Prostate gland (tissue), 2 donors: ENCODE data around the gene TSLP. TPM values are rescaled to one million over a fixed set of nuclear protein-coding genes. Genes with fewer than 3 reads are reported as not detected.

Experiments used
- DNase-seq: peaks from one replicate; pipeline ENCODE4 v3.0.0-alpha.2; 2019; ENCODE audit warnings: low spot score
- H3K27ac ChIP-seq, 2 donors: fragments of 200-600 bp; sonication (generic); 2 replicates each; pipeline ENCODE4 v1.5.1; 2017 to 2019
- H3K27me3 ChIP-seq: fragments of 200-600 bp; sonication (generic); replicated peaks from 2 replicates; pipeline ENCODE4 v1.5.1; 2019; ENCODE audit not compliant: insufficient read depth
- H3K36me3 ChIP-seq, 2 donors: fragments of 200-600 bp; sonication (generic); 1 replicate in 1 of 2; 2 replicates in 1 of 2; pipeline versions ENCODE4 v1.5.1 to v1.8.1; 2017 to 2019
- H3K4me1 ChIP-seq: fragments of 200-600 bp; sonication (generic); replicated peaks from 2 replicates; pipeline ENCODE4 v1.5.1; 2019
- H3K4me3 ChIP-seq, 2 donors: fragments of 200-600 bp; sonication (generic); 2 replicates each; pipeline ENCODE4 v1.5.1; 2017 to 2019
- H3K9me3 ChIP-seq: fragments of 200-600 bp; sonication (generic); 2 replicates; pipeline ENCODE4 v1.5.1; 2017
- POLR2A ChIP-seq: fragments of 450-650 bp; IDR thresholded peaks from one replicate; pipeline ENCODE4 v1.6.1; 2016; ENCODE audit warnings: antibody characterized with exemption, mild to moderate bottlenecking
- POLR2AphosphoS5 ChIP-seq: sonication (generic); formaldehyde crosslinking; IDR thresholded peaks from one replicate; pipeline ENCODE4 v1.6.1; 2017; ENCODE audit warnings: antibody characterized with exemption
- WGBS: methylation state at CpG from one replicate; pipeline ENCODE4 v1.1.5; 2018; 5-methylcytosine and 5-hydroxymethylcytosine counted together
- intact Hi-C: fragments of 100-400 bp; cut with DNase I; formaldehyde crosslinking; loops from one replicate; pipeline ENCODE4 v1.14.2; 2022
- total RNA-seq, 2 donors: library from RNA; depleted of rRNA; stranded (reverse); fragments of >200 nt; gene quantifications; one replicate each; pipeline ENCODE4 v1.1.0, GENCODE V29; 2016
- TF ChIP-seq, protein P1 (sequence below), 4 experiments: fragments of 200-600 bp in 2 of 4; fragments of 450-650 bp in 2 of 4; sonication (generic) in 2 of 4; IDR thresholded peaks; 1 replicate in 3 of 4; 2 replicates in 1 of 4; pipeline ENCODE4 v1.5.1; 2016 to 2019; ENCODE audit warnings: antibody characterized with exemption in 4 of 4, mild to moderate bottlenecking in 2 of 4, moderate library complexity in 2 of 4

Gene TSLP
- total RNA-seq, 2 donors from 2014 or later, result 0.97 to 1.0 TPM

DNA sequence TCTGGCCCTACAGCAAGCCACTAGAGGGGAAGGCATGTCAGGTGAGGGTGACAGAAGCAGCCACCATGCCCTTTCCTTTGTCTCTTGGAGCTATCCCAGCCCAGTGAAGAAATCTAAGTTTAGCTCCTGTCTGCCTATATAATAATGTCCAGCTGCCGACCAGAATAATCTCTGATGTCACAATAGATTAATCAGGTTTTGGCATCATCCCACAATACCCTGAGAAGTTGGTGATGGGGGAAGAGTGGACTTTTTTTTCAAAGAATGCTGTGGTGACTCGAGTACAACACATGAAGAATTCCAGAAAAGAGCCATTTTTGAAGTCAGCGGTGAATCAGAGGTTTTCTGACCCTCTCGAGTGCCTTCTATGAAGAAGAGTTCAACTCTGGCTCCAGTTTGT lies 1.7 kb upstream of the TSLP start:
- intact Hi-C loops, result loop anchor here (10.0 kb wide), 1 partner anchor 315 kb away; no protein-coding TSS in a partner anchor

DNA sequence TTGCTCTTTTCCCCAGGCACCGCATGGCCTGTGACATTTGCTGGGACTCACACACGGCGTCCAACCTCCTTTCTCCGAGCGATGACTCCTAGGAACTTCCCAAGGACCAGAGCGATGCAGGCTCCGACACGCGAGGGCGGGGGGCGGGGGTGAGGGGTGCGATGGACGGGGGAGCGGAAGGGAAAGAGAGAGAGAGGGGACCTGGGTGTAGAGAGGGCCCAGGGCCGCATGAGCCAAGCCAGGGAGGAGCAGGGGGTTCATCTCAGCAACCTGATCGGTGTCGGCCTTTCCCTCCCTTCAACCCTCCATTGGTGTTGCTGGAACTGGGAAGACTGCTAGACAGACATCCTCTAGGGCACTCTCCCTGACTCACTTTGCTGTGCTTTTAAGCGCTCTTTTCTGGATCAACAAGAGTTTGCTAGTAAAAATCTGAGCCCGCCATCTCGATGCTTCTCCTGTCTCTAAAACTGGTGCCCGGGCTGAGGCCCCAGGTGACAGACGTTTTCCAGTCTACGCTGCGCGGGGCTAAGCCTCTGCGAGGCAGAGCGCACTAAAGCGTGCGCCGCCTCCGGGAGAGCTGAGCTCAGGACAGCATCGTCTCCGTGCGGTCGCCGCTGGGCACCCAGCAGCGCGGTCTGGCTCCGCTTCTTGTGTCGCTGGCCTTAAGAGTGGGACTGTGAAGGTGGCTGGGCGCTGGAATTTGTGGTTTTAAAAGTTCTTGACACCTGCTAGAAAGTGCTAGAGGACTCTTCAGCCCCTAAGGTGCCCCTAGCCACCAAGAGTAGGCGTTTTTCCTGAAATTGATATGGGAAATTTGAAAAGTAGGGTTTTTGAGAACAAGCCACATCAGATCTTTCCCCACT lies 1.0 kb upstream of the TSLP start:
- no peaks in the 10 kb centered on the region for H3K9me3 ChIP-seq
- intact Hi-C loops, result loop anchor here (10.0 kb wide), 1 partner anchor 316 kb away; no protein-coding TSS in a partner anchor
- H3K4me3 ChIP-seq, result no peak overlapping the region
- peaks cover 5% of the 10 kb centered on the region for H3K27me3 ChIP-seq
- no peaks in the 10 kb centered on the region for H3K36me3 ChIP-seq
- no peaks in the 10 kb centered on the region for H3K4me1 ChIP-seq
- no peak overlapping the region for H3K27ac ChIP-seq
- WGBS, result 46% methylated on average over 42 of the region's 42 CpGs
- no peak for DNase-seq
- TF ChIP-seq POLR2A (no peak), POLR2AphosphoS5 (no peak)
- TF ChIP-seq, protein P1, sequence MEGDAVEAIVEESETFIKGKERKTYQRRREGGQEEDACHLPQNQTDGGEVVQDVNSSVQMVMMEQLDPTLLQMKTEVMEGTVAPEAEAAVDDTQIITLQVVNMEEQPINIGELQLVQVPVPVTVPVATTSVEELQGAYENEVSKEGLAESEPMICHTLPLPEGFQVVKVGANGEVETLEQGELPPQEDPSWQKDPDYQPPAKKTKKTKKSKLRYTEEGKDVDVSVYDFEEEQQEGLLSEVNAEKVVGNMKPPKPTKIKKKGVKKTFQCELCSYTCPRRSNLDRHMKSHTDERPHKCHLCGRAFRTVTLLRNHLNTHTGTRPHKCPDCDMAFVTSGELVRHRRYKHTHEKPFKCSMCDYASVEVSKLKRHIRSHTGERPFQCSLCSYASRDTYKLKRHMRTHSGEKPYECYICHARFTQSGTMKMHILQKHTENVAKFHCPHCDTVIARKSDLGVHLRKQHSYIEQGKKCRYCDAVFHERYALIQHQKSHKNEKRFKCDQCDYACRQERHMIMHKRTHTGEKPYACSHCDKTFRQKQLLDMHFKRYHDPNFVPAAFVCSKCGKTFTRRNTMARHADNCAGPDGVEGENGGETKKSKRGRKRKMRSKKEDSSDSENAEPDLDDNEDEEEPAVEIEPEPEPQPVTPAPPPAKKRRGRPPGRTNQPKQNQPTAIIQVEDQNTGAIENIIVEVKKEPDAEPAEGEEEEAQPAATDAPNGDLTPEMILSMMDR (IDR thresholded peaks at IDR 0.05), result no peak

More for the DNA sequence above, 1.7 kb upstream of the TSLP start:
- no peak overlapping the region for H3K27ac ChIP-seq
- no peaks in the 10 kb centered on the region for H3K4me1 ChIP-seq
- TF ChIP-seq POLR2A (no peak), POLR2AphosphoS5 (no peak)
- peaks cover 5% of the 10 kb centered on the region for H3K27me3 ChIP-seq
- no peaks in the 10 kb centered on the region for H3K36me3 ChIP-seq
- no peak for DNase-seq
- 56% methylated on average over 4 of the region's 4 CpGs for WGBS
- no peak overlapping the region for H3K4me3 ChIP-seq
- H3K9me3 ChIP-seq, result no peaks in the 10 kb centered on the region

DNA sequence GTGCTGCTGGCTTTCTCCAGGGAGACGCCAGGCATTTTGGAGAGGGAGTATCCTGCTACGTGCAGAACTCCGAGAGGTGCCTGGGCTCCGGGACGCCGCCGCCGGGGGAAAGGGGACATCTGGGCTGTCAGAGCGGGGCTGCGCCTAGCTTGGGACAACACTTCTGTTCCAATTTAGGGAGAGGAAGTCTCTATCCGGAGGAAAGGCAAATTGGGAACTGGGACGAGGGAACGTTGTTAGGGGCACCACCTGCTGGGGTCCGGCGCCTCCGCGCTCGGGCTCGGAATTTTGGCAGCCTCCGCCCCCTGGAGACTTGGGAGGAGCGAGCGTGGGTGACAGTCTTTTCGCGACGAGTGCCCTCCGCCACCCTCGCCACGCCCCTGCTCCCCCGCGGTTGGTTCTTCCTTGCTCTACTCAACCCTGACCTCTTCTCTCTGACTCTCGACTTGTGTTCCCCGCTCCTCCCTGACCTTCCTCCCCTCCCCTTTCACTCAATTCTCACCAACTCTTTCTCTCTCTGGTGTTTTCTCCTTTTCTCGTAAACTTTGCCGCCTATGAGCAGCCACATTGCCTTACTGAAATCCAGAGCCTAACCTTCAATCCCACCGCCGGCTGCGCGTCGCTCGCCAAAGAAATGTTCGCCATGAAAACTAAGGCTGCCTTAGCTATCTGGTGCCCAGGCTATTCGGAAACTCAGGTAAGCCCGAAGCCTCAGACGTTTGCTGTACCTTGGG lies 1.6 kb downstream of the TSLP start:
- Histone ChIP-seq H3K4me1 (no peaks in the 10 kb centered on the region), H3K9me3 (no peaks in the 10 kb centered on the region), H3K27ac (peak overlapping the region; percentile 26 to 43), H3K27me3 (peaks cover 5% of the 10 kb centered on the region), H3K4me3 (peak overlapping the region; percentile 35 to 41), H3K36me3 (no peaks in the 10 kb centered on the region)
- TF ChIP-seq POLR2A, result no peak
- TF ChIP-seq, protein P1 (IDR thresholded peaks at IDR 0.05), result no peak
- no peak for TF ChIP-seq POLR2AphosphoS5
- under 1% methylated on average over 44 of the region's 44 CpGs for WGBS
- intact Hi-C loops, result loop anchor here (10.0 kb wide), 1 partner anchor 318 kb away; no protein-coding TSS in a partner anchor
- peak; percentile 40 for DNase-seq

DNA sequence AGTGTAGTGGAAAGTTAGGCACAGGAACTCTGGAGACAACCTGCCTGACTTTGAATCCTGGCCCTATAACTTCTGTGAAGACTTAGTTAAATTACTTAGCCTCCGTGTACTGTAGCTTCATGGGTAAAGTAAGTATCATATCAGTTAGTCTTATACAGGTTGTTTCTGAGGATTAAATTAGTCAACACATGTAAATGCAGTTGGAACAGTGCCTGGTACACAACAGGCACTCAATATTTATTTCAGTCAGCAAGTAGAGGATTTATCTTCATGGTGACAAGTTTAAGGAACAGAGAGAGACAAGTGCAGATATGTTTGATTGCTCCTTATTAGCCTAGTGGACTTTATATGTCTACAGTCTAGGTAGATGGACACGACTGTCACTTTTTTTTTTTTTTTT lies 2.7 kb downstream of the TSLP start:
- intact Hi-C loops, result loop anchor here (10.0 kb wide), 1 partner anchor 319 kb away; no protein-coding TSS in a partner anchor
- no peaks in the 10 kb centered on the region for H3K9me3 ChIP-seq
- H3K36me3 ChIP-seq, result no peaks in the 10 kb centered on the region
- H3K4me1 ChIP-seq, result no peaks in the 10 kb centered on the region
- TF ChIP-seq, protein P1 (IDR thresholded peaks at IDR 0.05), result no peak
- peaks cover 5% of the 10 kb centered on the region for H3K27me3 ChIP-seq
- no peak for DNase-seq
- 54% methylated on average over 2 of the region's 2 CpGs for WGBS
- peak overlapping the region in 1 of 2 donors; percentile 41 for H3K4me3 ChIP-seq
- H3K27ac ChIP-seq, result no peak overlapping the region

DNA sequence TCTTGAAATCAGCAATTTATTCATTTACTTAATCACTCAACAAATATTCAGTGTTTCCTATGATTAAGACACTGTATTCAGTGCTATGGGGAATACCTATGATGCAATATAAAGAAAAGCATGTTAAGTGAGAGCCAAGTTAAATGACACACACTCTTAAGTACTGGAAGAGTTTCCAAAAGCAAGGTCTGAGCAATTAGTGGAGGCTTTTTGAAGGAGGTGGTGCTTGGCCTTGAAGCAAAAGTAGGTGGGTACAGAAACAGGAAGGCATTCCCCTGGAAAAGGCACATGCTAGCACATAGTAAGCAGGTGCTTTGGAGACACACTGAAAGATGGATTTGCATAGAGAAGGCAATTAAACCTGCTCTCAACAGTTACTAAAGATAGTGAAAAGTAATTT lies 4.0 kb downstream of the TSLP start:
- intact Hi-C loops, result loop anchor here (10.0 kb wide), 1 partner anchor 321 kb away; no protein-coding TSS in a partner anchor
- no peak for DNase-seq
- peaks cover 5% of the 10 kb centered on the region for H3K27me3 ChIP-seq
- no peak overlapping the region for H3K27ac ChIP-seq
- no peaks in the 10 kb centered on the region for H3K9me3 ChIP-seq
- no peak overlapping the region for H3K4me3 ChIP-seq
- TF ChIP-seq POLR2AphosphoS5 (no peak), POLR2A (no peak)
- TF ChIP-seq, protein P1 (IDR thresholded peaks at IDR 0.05), result no peak
- H3K36me3 ChIP-seq, result no peaks in the 10 kb centered on the region
- H3K4me1 ChIP-seq, result no peaks in the 10 kb centered on the region
